ENCODE results near the gene GSG1L2. TPM values are rescaled to one million over a fixed set of nuclear protein-coding genes. Genes with fewer than 3 reads are reported as not detected.

Gene GSG1L2
- total RNA-seq, 1 experiment from 2014 or later = not detected

GRCh38 chr17:9772658-9773057 lies 49.2 kb downstream of the GSG1L2 start:
- Histone ChIP-seq H3F3A (ENCODE audit: low read length, unreplicated experiment) (no peaks in the 10 kb centered on the region), H3K4me3 (ENCODE audit: low read length) (no peak overlapping the region), H3K9ac (ENCODE audit: low read length) (no peak overlapping the region), H2AFZ (ENCODE audit: low read length) (no peak overlapping the region), H3K9me2 (replicated peaks; ENCODE audit: low read length) (no peaks in the 10 kb centered on the region), H3K4me1 (ENCODE audit: insufficient read depth, low read length) (no peaks in the 10 kb centered on the region), H3K9me3 (ENCODE audit: low read length) (no peaks in the 10 kb centered on the region), H3K79me2 (ENCODE audit: low read length) (no peaks in the 10 kb centered on the region), H3K36me3 (ENCODE audit: low read depth, low read length) (no peaks in the 10 kb centered on the region), H4K20me1 (ENCODE audit: low read length) (no peaks in the 10 kb centered on the region), H3K27ac (ENCODE audit: low read length) (no peak overlapping the region), H3K27me3 (ENCODE audit: low read length) (peaks cover 7% of the 10 kb centered on the region; the same call in 1 of the 2 replicates), H3K4me2 (ENCODE audit: low read length) (no peak overlapping the region)
- DNase-seq = no peak
- no TSS peak for BruUV-seq (replicated peaks)
- CTCF ChIA-PET = no interaction called here
- ATAC-seq = no peak
- intact Hi-C loops (cut with micrococcal nuclease) = no loop called here
- no peak for TF ChIP-seq CTCF (conservative IDR thresholded peaks at IDR 0.05; ENCODE audit: low read depth, low read length)
- TF ChIP-seq EZH2phosphoT487 (IDR thresholded peaks at IDR 0.05; ENCODE audit: borderline replicate concordance, low read length) = no peak
- TF ChIP-seq EZH2 (IDR thresholded peaks at IDR 0.05; ENCODE audit: low read length, unreplicated experiment) = no peak
- POLR2A ChIA-PET (ENCODE audit: unreplicated experiment) = no interaction called here

DNA sequence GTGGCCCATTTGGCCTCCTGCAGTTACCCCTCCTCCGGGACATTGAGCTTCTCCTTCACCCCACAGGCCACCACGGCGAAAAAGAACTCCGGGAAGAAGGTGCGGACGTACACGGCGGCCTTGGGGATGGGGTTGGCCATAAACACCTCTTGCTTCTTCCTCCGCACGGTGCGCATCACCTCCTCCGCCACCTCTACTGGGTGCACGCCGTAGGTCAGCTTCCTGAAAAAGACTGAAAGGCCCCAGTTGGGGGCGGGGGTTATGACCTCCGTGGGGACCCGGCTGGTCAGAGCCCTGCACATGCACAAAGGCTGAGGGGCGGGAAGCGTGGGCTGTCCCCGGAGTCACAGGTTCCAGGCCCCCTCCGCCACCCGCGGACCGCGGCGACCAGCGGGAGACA lies 50.4 kb downstream of the GSG1L2 start:
- POLR2A ChIA-PET (ENCODE audit: unreplicated experiment) = no interaction called here

More for the DNA sequence above, 50.4 kb downstream of the GSG1L2 start:
- Histone ChIP-seq H3K27ac (ENCODE audit: low read length) (no peak overlapping the region), H3K4me1 (ENCODE audit: insufficient read depth, low read length) (no peaks in the 10 kb centered on the region), H3K9me3 (ENCODE audit: low read length) (no peaks in the 10 kb centered on the region), H2AFZ (ENCODE audit: low read length) (no peak overlapping the region), H3F3A (ENCODE audit: low read length, unreplicated experiment) (no peaks in the 10 kb centered on the region), H3K36me3 (ENCODE audit: low read depth, low read length) (no peaks in the 10 kb centered on the region), H3K27me3 (ENCODE audit: low read length) (no peaks in the 10 kb centered on the region), H3K79me2 (ENCODE audit: low read length) (no peaks in the 10 kb centered on the region), H4K20me1 (ENCODE audit: low read length) (no peaks in the 10 kb centered on the region), H3K4me3 (ENCODE audit: low read length) (no peak overlapping the region), H3K4me2 (ENCODE audit: low read length) (no peak overlapping the region), H3K9me2 (replicated peaks; ENCODE audit: low read length) (no peaks in the 10 kb centered on the region), H3K9ac (ENCODE audit: low read length) (no peak overlapping the region)
- TF ChIP-seq EZH2phosphoT487 (IDR thresholded peaks at IDR 0.05; ENCODE audit: borderline replicate concordance, low read length) (no peak), EZH2 (IDR thresholded peaks at IDR 0.05; ENCODE audit: low read length, unreplicated experiment) (no peak), CTCF (conservative IDR thresholded peaks at IDR 0.05; ENCODE audit: low read depth, low read length) (no peak)
- intact Hi-C loops (cut with micrococcal nuclease) = no loop called here
- CTCF ChIA-PET = no interaction called here
- ATAC-seq (no peak), DNase-seq (no peak)
- no TSS peak for BruUV-seq (replicated peaks)
